Posterior cingulate gyrus (tissue), 11 donors: ENCODE measurements around the gene OCA2.
"Not testable (repeated sequence)": the region's sequence is repeated elsewhere in the genome, so short reads cannot be mapped to it uniquely, and the experiment has no call there.

Experiments used
- DNase-seq, 10 donors: peaks; one replicate each; pipeline versions ENCODE4 v3.0.0 to v3.0.0-alpha.2; 2020 to 2021; ENCODE audit warnings: mixed read lengths in 3 of 10
- intact Hi-C: fragments of 100-400 bp; cut with DNase I; formaldehyde crosslinking; loops from one replicate; pipeline ENCODE4 v1.15.1; 2023

Gene OCA2

GRCh38 chr15:28012231-28012630 is 86.9 kb downstream of the OCA2 start:
- DNase-seq: no peak
- intact Hi-C loops: no loop called here

GRCh38 chr15:28008175-28008574 is 90.9 kb downstream of the OCA2 start:
- intact Hi-C loops, DNase-seq: not testable (repeated sequence)

- peak in 1 of 10 donors; percentile 57 for DNase-seq
- intact Hi-C loops: no loop called here
Measured at GRCh38 chr15:28006116-28006905, 92.8 kb downstream of the OCA2 start.

GRCh38 chr15:28005004-28005527 is 94.0 kb downstream of the OCA2 start:
- peak in 1 of 10 donors; percentile 56 for DNase-seq
- intact Hi-C loops: no loop called here

- peak in 1 of 10 donors; percentile 70 for DNase-seq
- intact Hi-C loops: no loop called here
Measured at GRCh38 chr15:28004143-28005003, 94.7 kb downstream of the OCA2 start.

- intact Hi-C loops: no loop called here
- peak in 1 of 10 donors; percentile 84 for DNase-seq
Measured at GRCh38 chr15:28003302-28004037, 95.6 kb downstream of the OCA2 start.

GRCh38 chr15:28002867-28003266 is 96.2 kb downstream of the OCA2 start:
- intact Hi-C loops: no loop called here
- peak in 1 of 10 donors; percentile 87 for DNase-seq

GRCh38 chr15:28002136-28002861 is 96.8 kb downstream of the OCA2 start:
- DNase-seq: peak in 1 of 10 donors; percentile 52
- intact Hi-C loops: no loop called here

- peak in 1 of 10 donors; percentile 80 for DNase-seq
- intact Hi-C loops: no loop called here
Measured at GRCh38 chr15:28001641-28002040, 97.5 kb downstream of the OCA2 start.

GRCh38 chr15:27993996-27994780 is 104.9 kb downstream of the OCA2 start:
- intact Hi-C loops: no loop called here
- DNase-seq: peak in 1 of 10 donors; percentile 49

- no peak for DNase-seq
- intact Hi-C loops: no loop called here
Measured at GRCh38 chr15:27993544-27993943, 105.6 kb downstream of the OCA2 start.

- intact Hi-C loops: no loop called here
- peak in 1 of 10 donors; percentile 57 for DNase-seq
Measured at GRCh38 chr15:27990521-27991515, 108.3 kb downstream of the OCA2 start.

GRCh38 chr15:27989838-27990237 is 109.3 kb downstream of the OCA2 start:
- peak in 1 of 10 donors; percentile 77 for DNase-seq
- intact Hi-C loops: loop anchor here (10.0 kb wide), 1 partner anchor 65 kb away; no protein-coding TSS in a partner anchor

- intact Hi-C loops: loop anchor here (10.0 kb wide), 1 partner anchor 65 kb away; no protein-coding TSS in a partner anchor
- no peak for DNase-seq
Measured at GRCh38 chr15:27989427-27989826, 109.7 kb downstream of the OCA2 start.

GRCh38 chr15:27985099-27985498 is 114.0 kb downstream of the OCA2 start:
- DNase-seq: no peak
- intact Hi-C loops: loop anchor here (10.0 kb wide), 1 partner anchor 60 kb away; no protein-coding TSS in a partner anchor

- intact Hi-C loops: loop anchor here (10.0 kb wide), 1 partner anchor 59 kb away; no protein-coding TSS in a partner anchor
- DNase-seq: peak in 1 of 10 donors; percentile 58
Measured at GRCh38 chr15:27983496-27983895, 115.6 kb downstream of the OCA2 start.

GRCh38 chr15:27977696-27978095 is 121.4 kb downstream of the OCA2 start:
- intact Hi-C loops: no loop called here
- no peak for DNase-seq
